ENCODE results near the gene PCNT. TPM values are rescaled to one million over a fixed set of nuclear protein-coding genes. Genes with fewer than 3 reads are reported as not detected.

Gene PCNT
- total and polyA plus RNA-seq, 10 donors: 6.4 to 43.7 (median 35.4) TPM

- H3K36me3 ChIP-seq: peaks cover 0 to 99% (median 16%) of the 10 kb centered on the region in 6 donors
- H3K4me3 ChIP-seq: no peak overlapping the region
- intact Hi-C loops (cut with DNase I; ENCODE audit: low total_unique reads): no loop called here
- H3K27me3 ChIP-seq (replicated peaks in 1 of 7): no peaks in the 10 kb centered on the region
- no peak for DNase-seq
- no peak overlapping the region for H3K27ac ChIP-seq
- H3K4me1 ChIP-seq: no peaks in the 10 kb centered on the region
- no peak for TF ChIP-seq CTCF (IDR thresholded peaks at IDR 0.05 in 8 of 11, conservative IDR thresholded peaks at IDR 0.05 in 3 of 11)
- WGBS, 5 donors: 92 to 97% (median 94%) methylated on average over 10 of the region's 10 CpGs
- H3K9me3 ChIP-seq: peaks cover 0 to 10% (median 0%) of the 10 kb centered on the region in 8 donors
These were observed 165.8 kb downstream of the PCNT start for GRCh38 chr21:46489800-46490199.

- peaks cover 0 to 99% (median 14%) of the 10 kb centered on the region in 6 donors for H3K36me3 ChIP-seq
- H3K4me1 ChIP-seq: no peaks in the 10 kb centered on the region
- H3K27ac ChIP-seq: no peak overlapping the region
- WGBS, 5 donors: 98 to 100% (median 99%) methylated on average over 3 of the region's 3 CpGs
- TF ChIP-seq CTCF (IDR thresholded peaks at IDR 0.05 in 8 of 11, conservative IDR thresholded peaks at IDR 0.05 in 3 of 11) (no peak), POLR2AphosphoS5 (IDR thresholded peaks at IDR 0.05) (no peak), POLR2A (IDR thresholded peaks at IDR 0.05) (no peak)
- intact Hi-C loops (cut with DNase I; ENCODE audit: low total_unique reads): no loop called here
- peaks cover 0 to 10% (median 0%) of the 10 kb centered on the region in 8 donors for H3K9me3 ChIP-seq
- no peak for DNase-seq
- no peak overlapping the region for H3K4me3 ChIP-seq
- no peaks in the 10 kb centered on the region for H3K27me3 ChIP-seq (replicated peaks in 1 of 7)
These were observed 167.6 kb downstream of the PCNT start for GRCh38 chr21:46491553-46491952.

- intact Hi-C loops (cut with DNase I; ENCODE audit: low total_unique reads): no loop called here
These were observed 168.9 kb downstream of the PCNT start for GRCh38 chr21:46492851-46493250.

GRCh38 chr21:46493828-46494227 lies 169.9 kb downstream of the PCNT start:
- Histone ChIP-seq H3K36me3 (peaks cover 0 to 100% (median 30%) of the 10 kb centered on the region in 6 donors), H3K4me3 (no peak overlapping the region), H3K9me3 (peaks cover 0 to 10% (median 0%) of the 10 kb centered on the region in 8 donors), H3K4me1 (peaks cover 0 to 3% (median 0%) of the 10 kb centered on the region in 6 donors), H3K27me3 (replicated peaks in 1 of 7) (no peaks in the 10 kb centered on the region), H3K27ac (no peak overlapping the region)
- 88 to 97% (median 94%) methylated on average over 6 of the region's 6 CpGs for WGBS, 5 donors
- TF ChIP-seq POLR2A (IDR thresholded peaks at IDR 0.05) (no peak), CTCF (IDR thresholded peaks at IDR 0.05 in 8 of 11, conservative IDR thresholded peaks at IDR 0.05 in 3 of 11) (no peak), POLR2AphosphoS5 (IDR thresholded peaks at IDR 0.05) (no peak)
- intact Hi-C loops (cut with DNase I; ENCODE audit: low total_unique reads): no loop called here
- DNase-seq: no peak

More at GRCh38 chr21:46492851-46493250, 168.9 kb downstream of the PCNT start:
- WGBS, 5 donors: 75 to 98% (median 88%) methylated on average over 5 of the region's 5 CpGs
- TF ChIP-seq CTCF (IDR thresholded peaks at IDR 0.05 in 8 of 11, conservative IDR thresholded peaks at IDR 0.05 in 3 of 11) (no peak), POLR2AphosphoS5 (IDR thresholded peaks at IDR 0.05) (no peak), POLR2A (IDR thresholded peaks at IDR 0.05) (no peak)
- H3K4me3 ChIP-seq: no peak overlapping the region
- no peaks in the 10 kb centered on the region for H3K27me3 ChIP-seq (replicated peaks in 1 of 7)
- peaks cover 0 to 10% (median 0%) of the 10 kb centered on the region in 8 donors for H3K9me3 ChIP-seq
- no peak for DNase-seq
- no peaks in the 10 kb centered on the region for H3K4me1 ChIP-seq
- peaks cover 0 to 100% (median 21%) of the 10 kb centered on the region in 6 donors for H3K36me3 ChIP-seq
- no peak overlapping the region for H3K27ac ChIP-seq

Other genes with a start within 250 kb of the PCNT start
- 100 to 1,000 TPM; 105 to 259 (median 198) TPM for gene COL6A2, start 226.0 kb upstream of the PCNT start, total RNA-seq
- gene COL6A2, start 226.0 kb upstream of the PCNT start, polyA plus RNA-seq: 100 to 1,000 TPM; 101 to 244 (median 110) TPM
- 1 to 10 TPM in 1 of 7 donors, under 1 TPM in 1, not detected in 5; 0.81 to 1.7 TPM for gene FTCD, start 168.6 kb upstream of the PCNT start, total RNA-seq
- 1 to 10 TPM in 1 of 3 donors, under 1 TPM in 2; 0.35 to 2.8 (median 0.38) TPM for gene FTCD, start 168.6 kb upstream of the PCNT start, polyA plus RNA-seq
- gene SPATC1L, start 139.7 kb upstream of the PCNT start, total RNA-seq: 10 to 100 TPM in 2 of 7 donors, 1 to 10 TPM in 5; 4.4 to 10.5 (median 7.7) TPM
- 10 to 100 TPM; 10.8 to 13.4 (median 13.1) TPM for gene SPATC1L, start 139.7 kb upstream of the PCNT start, polyA plus RNA-seq
- gene LSS, start 95.4 kb upstream of the PCNT start, total RNA-seq: 10 to 100 TPM; 18.2 to 31.2 (median 28.8) TPM
- gene LSS, start 95.4 kb upstream of the PCNT start, polyA plus RNA-seq: 10 to 100 TPM in 1 of 3 donors, 1 to 10 TPM in 2; 6.3 to 17.5 (median 9.8) TPM
- gene MCM3AP, start 38.5 kb upstream of the PCNT start, total RNA-seq: 100 to 1,000 TPM in 5 of 7 donors, 10 to 100 TPM in 2; 96.8 to 144 (median 115) TPM
- 10 to 100 TPM; 35.2 to 75.5 (median 55.2) TPM for gene MCM3AP, start 38.5 kb upstream of the PCNT start, polyA plus RNA-seq
- 10 to 100 TPM in 5 of 7 donors, 1 to 10 TPM in 2; 7.8 to 20.6 (median 12.0) TPM for gene YBEY, start 37.8 kb upstream of the PCNT start, total RNA-seq
- 10 to 100 TPM; 18.3 to 32.0 (median 30.2) TPM for gene YBEY, start 37.8 kb upstream of the PCNT start, polyA plus RNA-seq
- 1 to 10 TPM; 3.6 to 5.8 (median 4.7) TPM for gene C21orf58, start 286 bp upstream of the PCNT start, total RNA-seq
- 1 to 10 TPM; 1.4 to 3.1 (median 2.2) TPM for gene C21orf58, start 286 bp upstream of the PCNT start, polyA plus RNA-seq
- gene DIP2A, start 134.7 kb downstream of the PCNT start, total RNA-seq: 10 to 100 TPM; 50.1 to 96.7 (median 68.6) TPM
- gene DIP2A, start 134.7 kb downstream of the PCNT start, polyA plus RNA-seq: 10 to 100 TPM; 14.7 to 22.2 (median 22.1) TPM

Data from spleen (tissue), 11 donors.